SK-N-SH (cell line): ENCODE measurements around the gene MARCKSL1. TPM values are rescaled to one million over a fixed set of nuclear protein-coding genes. Genes with fewer than 3 reads are reported as not detected.

ENCODE experiments used
- CTCF ChIA-PET: fragments of 300-600, 350-600 bp; formaldehyde crosslinking; extraction: SDS; loops from one replicate; lab custom pipeline; 2021; lab: Yijun Ruan, JAX
- POLR2A ChIA-PET: fragments of 350-600 bp; sonication (Branson Sonifier 250); formaldehyde crosslinking; extraction: SDS; loops from one replicate; lab custom pipeline; 2020; ENCODE audit warnings: antibody characterized with exemption, inconsistent platforms; lab: Yijun Ruan, JAX
- DNase-seq: peaks from one replicate; pipeline ENCODE4 v3.0.0; 2012
- H2AFZ ChIP-seq: fragments of 200-600 bp; sonication (generic); 2 replicates; pipeline ENCODE4 v1.8.1; 2016; ENCODE audit warnings: antibody characterized with exemption, mild to moderate bottlenecking, low read depth
- H3F3A ChIP-seq: fragments of 200-600 bp; sonication (generic); replicated peaks from 2 replicates; pipeline ENCODE3; 2016; ENCODE audit warnings: antibody characterized with exemption, mild to moderate bottlenecking; ENCODE audit not compliant: insufficient read depth
- H3K27ac ChIP-seq, 2 experiments: fragments of 200-500 bp in 1 of 2; fragments of 200-600 bp in 1 of 2; sonication (Bioruptor generic) in 1 of 2; sonication (generic), shearing (Covaris generic) in 1 of 2; 2 replicates each; pipeline versions ENCODE4 v1.5.1 to v1.6.1; 2014 to 2016; ENCODE audit warnings: low read depth in 2 of 2, inconsistent platforms in 1 of 2, low read length in 1 of 2, mild to moderate bottlenecking in 1 of 2, mixed read lengths in 1 of 2
- H3K27me3 ChIP-seq: fragments of 200-600 bp; sonication (generic), shearing (Covaris generic); 2 replicates; pipeline ENCODE4 v1.6.1; 2016; ENCODE audit warnings: mixed run types; ENCODE audit not compliant: insufficient read depth
- H3K36me3 ChIP-seq, 2 experiments: fragments of 200-500 bp in 1 of 2; fragments of 200-600 bp in 1 of 2; sonication (Bioruptor generic) in 1 of 2; sonication (generic) in 1 of 2; replicated peaks in 1 of 2; 2 replicates each; pipeline versions ENCODE3 to v1.5.1; 2014 to 2016; ENCODE audit warnings: low read length in 1 of 2, mild to moderate bottlenecking in 1 of 2; ENCODE audit not compliant: insufficient read depth in 2 of 2, control insufficient read depth in 1 of 2
- H3K4me1 ChIP-seq, 2 experiments: fragments of 200-500 bp in 1 of 2; fragments of 200-600 bp in 1 of 2; sonication (Bioruptor generic) in 1 of 2; sonication (generic), shearing (Covaris generic) in 1 of 2; 2 replicates each; pipeline versions ENCODE4 v1.5.1 to v1.6.1; 2014 to 2016; ENCODE audit warnings: low read depth in 1 of 2, low read length in 1 of 2, mixed run types in 1 of 2; ENCODE audit not compliant: insufficient read depth in 2 of 2, control insufficient read depth in 1 of 2
- H3K4me2 ChIP-seq: fragments of 200-600 bp; sonication (generic), shearing (Covaris generic); 2 replicates; pipeline ENCODE4 v1.6.1; 2017; ENCODE audit warnings: mixed run types
- H3K4me3 ChIP-seq, 2 experiments: fragments of 200-500 bp in 1 of 2; fragments of 200-600 bp in 1 of 2; sonication (Bioruptor generic) in 1 of 2; sonication (generic), shearing (Covaris generic) in 1 of 2; 2 replicates each; pipeline versions ENCODE4 v1.5.1 to v1.8.1; 2014 to 2016; ENCODE audit warnings: low read depth in 2 of 2, inconsistent platforms in 1 of 2, low read length in 1 of 2, mild to moderate bottlenecking in 1 of 2, mixed read lengths in 1 of 2, moderate library complexity in 1 of 2
- H3K79me2 ChIP-seq: fragments of 200-600 bp; sonication (generic); 2 replicates; pipeline ENCODE4 v1.8.1; 2017; ENCODE audit warnings: mild to moderate bottlenecking; ENCODE audit not compliant: insufficient read depth
- H3K9ac ChIP-seq: fragments of 200-600 bp; sonication (generic); 2 replicates; pipeline ENCODE4 v1.6.1; 2017; ENCODE audit warnings: mixed run types
- H3K9me2 ChIP-seq: fragments of 200-600 bp; sonication (generic); 2 replicates; pipeline ENCODE4 v1.6.1; 2017; ENCODE audit warnings: mixed run types
- H3K9me3 ChIP-seq: fragments of 200-600 bp; sonication (generic); 2 replicates; pipeline ENCODE4 v1.6.1; 2017; ENCODE audit warnings: mixed run types, mild to moderate bottlenecking, moderate library complexity
- H4K20me1 ChIP-seq: fragments of 200-600 bp; sonication (generic); 2 replicates; pipeline ENCODE4 v1.6.1; 2017; ENCODE audit warnings: mild to moderate bottlenecking, mixed run types; ENCODE audit not compliant: insufficient read depth
- CHD2 ChIP-seq: fragments of 150-350 bp; IDR thresholded peaks from 2 replicates; pipeline ENCODE4 v1.6.1; 2018; ENCODE audit warnings: low read length; ENCODE audit not compliant: partially characterized antibody
- ELF1 ChIP-seq: IDR thresholded peaks from 2 replicates; pipeline ENCODE4 v1.4.0; 2012
- FOXJ3 ChIP-seq: sonication (generic); formaldehyde crosslinking; IDR thresholded peaks from 2 replicates; pipeline ENCODE4 v1.5.1; 2020; ENCODE audit warnings: mild to moderate bottlenecking, missing genetic modification reagents
- FOXM1 ChIP-seq: IDR thresholded peaks from 2 replicates; pipeline ENCODE4 v1.4.0; 2012; ENCODE audit warnings: low read depth, mild to moderate bottlenecking
- GATA2 ChIP-seq: sonication (generic); formaldehyde crosslinking; IDR thresholded peaks from 2 replicates; pipeline ENCODE4 v1.5.0; 2020; ENCODE audit warnings: mild to moderate bottlenecking, missing genetic modification reagents
- JUND ChIP-seq: IDR thresholded peaks from 2 replicates; pipeline ENCODE4 v1.4.0; 2012
- MAX ChIP-seq: IDR thresholded peaks from 2 replicates; pipeline ENCODE4 v1.4.0; 2012; ENCODE audit warnings: low read depth
- POLR2AphosphoS5 ChIP-seq: IDR thresholded peaks from 2 replicates; pipeline ENCODE4 v1.6.1; 2012; ENCODE audit warnings: low read depth, low read length
- RAD21 ChIP-seq: IDR thresholded peaks from 2 replicates; pipeline ENCODE4 v1.6.1; 2012; ENCODE audit warnings: mild to moderate bottlenecking, low read length
- REST ChIP-seq: IDR thresholded peaks from 2 replicates; pipeline ENCODE4 v1.6.1; 2012; ENCODE audit warnings: mild to moderate bottlenecking, low read depth, low read length, moderate library complexity
- RFX5 ChIP-seq: IDR thresholded peaks from 2 replicates; pipeline ENCODE4 v1.6.1; 2012; ENCODE audit warnings: mild to moderate bottlenecking, improper control_type of control experiment, low read length
- RXRA ChIP-seq: IDR thresholded peaks from 2 replicates; pipeline ENCODE4 v1.4.0; 2012; ENCODE audit warnings: low read depth, mild to moderate bottlenecking, borderline replicate concordance
- USF1 ChIP-seq: IDR thresholded peaks from 2 replicates; pipeline ENCODE4 v1.4.0; 2012; ENCODE audit warnings: low read depth, borderline replicate concordance
- YY1 ChIP-seq: IDR thresholded peaks from 2 replicates; pipeline ENCODE4 v1.4.0; 2012; ENCODE audit warnings: low read depth, mild to moderate bottlenecking
- WGBS: methylation state at CpG from one replicate; pipeline ENCODE4 v1.1.6; 2017; ENCODE audit warnings: low lambda C conversion rate; 5-methylcytosine and 5-hydroxymethylcytosine counted together
- polyA plus RNA-seq, 3 experiments: library from polyadenylated mRNA; depleted of rRNA; stranded (reverse); fragments of >200 nt; gene quantifications; 2 replicates each; pipeline ENCODE4 v1.2.3, GENCODE V29; 2012
- TF ChIP-seq, protein P1 (sequence below): fragments of 150-350 bp; IDR thresholded peaks from 2 replicates; pipeline ENCODE4 v1.6.1; 2017; ENCODE audit warnings: antibody characterized with exemption, low read length, low read depth, borderline replicate concordance

The MARCKSL1 gene
- polyA plus RNA-seq, 1 of the 3 experiments (the other 2 are of a cell fraction), result 275 TPM

DNA sequence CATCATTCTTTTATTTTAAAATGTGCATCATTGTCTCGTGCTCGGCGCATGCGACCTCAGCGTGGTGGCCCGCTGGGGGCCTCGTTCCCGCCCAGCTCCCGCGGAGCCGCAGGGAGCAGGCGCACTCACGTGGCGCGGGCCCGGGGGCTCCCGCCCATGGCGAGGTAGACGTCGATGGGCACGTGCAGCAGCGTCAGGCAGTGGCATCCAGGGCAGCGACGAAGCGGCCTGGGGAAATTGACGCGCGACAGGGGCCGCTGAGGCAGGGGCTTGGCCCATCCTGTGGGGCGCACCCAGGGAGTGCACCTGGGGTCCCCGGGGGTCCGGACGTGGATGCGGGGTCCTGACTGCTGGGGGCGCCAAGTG lies 25.3 kb upstream of the MARCKSL1 start:
- Histone ChIP-seq H3K4me3 (no peak overlapping the region), H4K20me1 (no peaks in the 10 kb centered on the region), H3K27me3 (no peaks in the 10 kb centered on the region), H3K9me3 (no peaks in the 10 kb centered on the region), H3K4me2 (no peak overlapping the region), H3K4me1 (no peaks in the 10 kb centered on the region; a peak in 1 of 4 replicates), H2AFZ (no peak overlapping the region), H3K27ac (no peak overlapping the region), H3F3A (peaks cover 14% of the 10 kb centered on the region), H3K9ac (no peak overlapping the region), H3K79me2 (no peaks in the 10 kb centered on the region), H3K36me3 (peaks cover 0 to 26% of the 10 kb centered on the region in 2 experiments), H3K9me2 (no peaks in the 10 kb centered on the region)
- POLR2A ChIA-PET, result no interaction called here
- no peak for DNase-seq
- TF ChIP-seq FOXM1, result no peak
- TF ChIP-seq MAX, result no peak
- TF ChIP-seq FOXJ3 (CRISPR knock-in tag), result no peak
- TF ChIP-seq, protein P1, sequence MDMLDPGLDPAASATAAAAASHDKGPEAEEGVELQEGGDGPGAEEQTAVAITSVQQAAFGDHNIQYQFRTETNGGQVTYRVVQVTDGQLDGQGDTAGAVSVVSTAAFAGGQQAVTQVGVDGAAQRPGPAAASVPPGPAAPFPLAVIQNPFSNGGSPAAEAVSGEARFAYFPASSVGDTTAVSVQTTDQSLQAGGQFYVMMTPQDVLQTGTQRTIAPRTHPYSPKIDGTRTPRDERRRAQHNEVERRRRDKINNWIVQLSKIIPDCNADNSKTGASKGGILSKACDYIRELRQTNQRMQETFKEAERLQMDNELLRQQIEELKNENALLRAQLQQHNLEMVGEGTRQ, result no peak
- no peak for TF ChIP-seq USF1
- TF ChIP-seq RXRA, result no peak
- no peak for TF ChIP-seq RAD21
- no peak for TF ChIP-seq REST
- TF ChIP-seq RFX5, result no peak
- no peak for TF ChIP-seq POLR2AphosphoS5
- TF ChIP-seq YY1, result no peak
- TF ChIP-seq CHD2, result no peak
- CTCF ChIA-PET, result no interaction called here
- WGBS, result 98% methylated on average over 25 of the region's 35 CpGs

GRCh38 chr1:32358435-32358834 lies 22.4 kb upstream of the MARCKSL1 start:
- Histone ChIP-seq H3K4me2 (no peak overlapping the region), H3K27me3 (no peaks in the 10 kb centered on the region), H3K27ac (no peak overlapping the region), H3K4me1 (no peaks in the 10 kb centered on the region; a peak in 1 of 4 replicates), H3K9me3 (no peaks in the 10 kb centered on the region), H3K4me3 (no peak overlapping the region), H2AFZ (no peak overlapping the region), H3K9ac (no peak overlapping the region), H3K36me3 (peaks cover 0 to 12% of the 10 kb centered on the region in 2 experiments), H3K9me2 (no peaks in the 10 kb centered on the region), H4K20me1 (no peaks in the 10 kb centered on the region), H3F3A (peaks cover 8% of the 10 kb centered on the region), H3K79me2 (no peaks in the 10 kb centered on the region)
- ChIA-PET CTCF (no interaction called here), POLR2A (interaction anchor here (0.6 to 1.5 kb wide), 2 partner anchors 17 to 19 kb away, joined by 3 to 5 read pairs; no protein-coding TSS in a partner anchor)
- 93% methylated on average over 3 of the region's 3 CpGs for WGBS
- TF ChIP-seq ELF1, result no peak
- TF ChIP-seq RXRA, result no peak
- no peak for TF ChIP-seq GATA2 (CRISPR knock-in tag)
- TF ChIP-seq CHD2, result no peak
- TF ChIP-seq JUND, result no peak
- TF ChIP-seq RAD21, result no peak
- DNase-seq, result no peak
